ENCODE results near the gene GPANK1.
A peak's percentile ranks its signal among the peaks of the same experiment; 100 is the strongest.

Gene GPANK1

GRCh38 chr6:31661262-31662123, 3.3 kb downstream of the GPANK1 start:
- Histone ChIP-seq H3K4me3 (ENCODE audit: low read depth, low read length) (no peak overlapping the region), H2BK5ac (ENCODE audit: low read depth, low read length, poor library complexity) (no peak overlapping the region), H3K18ac (ENCODE audit: low read length) (no peak overlapping the region), H3K9me3 (ENCODE audit: insufficient read depth, low read depth, low read length) (no peaks in the 10 kb centered on the region), H4K12ac (ENCODE audit: low read depth, low read length) (peak overlapping the region; percentile 23), H4K91ac (ENCODE audit: low read depth, low read length) (no peak overlapping the region), H2AFZ (ENCODE audit: insufficient read depth, low read length, poor library complexity) (no peak overlapping the region), H3K27ac (ENCODE audit: low read depth, low read length) (peak overlapping the region; percentile 20), H3K27me3 (ENCODE audit: insufficient read depth, low read length) (no peaks in the 10 kb centered on the region), H3K79me2 (ENCODE audit: control insufficient read depth, insufficient read depth, low read length, poor library complexity) (peaks cover 30% of the 10 kb centered on the region), H3K14ac (ENCODE audit: low read length) (no peak overlapping the region), H3K4me1 (ENCODE audit: control insufficient read depth in 1 of 2, insufficient read depth in 2 of 2, low read length in 2 of 2) (peaks cover 18 to 26% of the 10 kb centered on the region in 2 experiments), H2AK5ac (ENCODE audit: low read length) (peak overlapping the region; percentile 35), H2BK12ac (ENCODE audit: low read length) (no peak overlapping the region), H3K9ac (ENCODE audit: low read length) (no peak overlapping the region), H3K23ac (ENCODE audit: low read length) (no peak overlapping the region), H3K4ac (ENCODE audit: low read depth, low read length) (no peak overlapping the region), H4K8ac (ENCODE audit: low read depth, low read length) (peak overlapping the region; percentile 63), H2BK120ac (ENCODE audit: insufficient read depth, low read length, poor library complexity) (no peak overlapping the region), H3K4me2 (ENCODE audit: low read length) (peak overlapping the region; percentile 84), H3K36me3 (ENCODE audit: control insufficient read depth in 1 of 2, insufficient read depth in 2 of 2, low read length in 2 of 2) (peaks cover 15 to 23% of the 10 kb centered on the region in 2 experiments), H3K79me1 (ENCODE audit: low read length) (peaks cover 25% of the 10 kb centered on the region)
- WGBS (ENCODE audit: extremely low coverage, insufficient coverage, insufficient read length), result no CpG with 5 or more reads among the region's 12 CpGs
- no peak for DNase-seq

GRCh38 chr6:31660381-31661261, 4.2 kb downstream of the GPANK1 start, which contains the start of gene C6orf47:
TSS of gene C6orf47 (minus strand) at chr6:31660778. CDS start at chr6:31659947, 831 bp downstream.
- Histone ChIP-seq H3K27ac (ENCODE audit: low read depth, low read length) (peak within 1 kb of the TSS; percentile 85), H3K36me3 (ENCODE audit: control insufficient read depth in 1 of 2, insufficient read depth in 2 of 2, low read length in 2 of 2) (peaks cover 18 to 25% of the 10 kb centered on the region in 2 experiments), H2AK5ac (ENCODE audit: low read length) (peak within 1 kb of the TSS; percentile 97), H3K23ac (ENCODE audit: low read length) (peak within 1 kb of the TSS; percentile 44), H4K12ac (ENCODE audit: low read depth, low read length) (peak within 1 kb of the TSS; percentile 93), H3K9ac (ENCODE audit: low read length) (peak within 1 kb of the TSS; percentile 93), H4K91ac (ENCODE audit: low read depth, low read length) (peak within 1 kb of the TSS; percentile 74), H3K14ac (ENCODE audit: low read length) (peak within 1 kb of the TSS; percentile 90), H3K4ac (ENCODE audit: low read depth, low read length) (peak within 1 kb of the TSS; percentile 71), H3K9me3 (ENCODE audit: insufficient read depth, low read depth, low read length) (no peaks in the 10 kb centered on the region), H3K18ac (ENCODE audit: low read length) (peak within 1 kb of the TSS; percentile 79), H3K4me3 (ENCODE audit: low read depth, low read length) (peak within 1 kb of the TSS; percentile 88), H4K8ac (ENCODE audit: low read depth, low read length) (peak within 1 kb of the TSS; percentile 93), H3K4me2 (ENCODE audit: low read length) (peak within 1 kb of the TSS; percentile 84), H3K4me1 (ENCODE audit: control insufficient read depth in 1 of 2, insufficient read depth in 2 of 2, low read length in 2 of 2) (peaks cover 18 to 26% of the 10 kb centered on the region in 2 experiments), H3K27me3 (ENCODE audit: insufficient read depth, low read length) (no peaks in the 10 kb centered on the region), H2BK120ac (ENCODE audit: insufficient read depth, low read length, poor library complexity) (peak within 1 kb of the TSS; percentile 75), H2BK5ac (ENCODE audit: low read depth, low read length, poor library complexity) (peak within 1 kb of the TSS; percentile 55), H3K79me1 (ENCODE audit: low read length) (peaks cover 20% of the 10 kb centered on the region), H2AFZ (ENCODE audit: insufficient read depth, low read length, poor library complexity) (peak within 1 kb of the TSS; percentile 46), H2BK12ac (ENCODE audit: low read length) (no peak within 1 kb of the TSS), H3K79me2 (ENCODE audit: control insufficient read depth, insufficient read depth, low read length, poor library complexity) (peaks cover 25% of the 10 kb centered on the region)
- WGBS (ENCODE audit: extremely low coverage, insufficient coverage, insufficient read length), result no CpG with 5 or more reads among the region's 52 CpGs
- peak; percentile 69 to 73 for DNase-seq

- Histone ChIP-seq H2BK120ac (ENCODE audit: insufficient read depth, low read length, poor library complexity) (peak overlapping the region; percentile 75), H3K14ac (ENCODE audit: low read length) (peak overlapping the region; percentile 90), H3K79me1 (ENCODE audit: low read length) (peaks cover 13% of the 10 kb centered on the region), H3K4me1 (ENCODE audit: control insufficient read depth in 1 of 2, insufficient read depth in 2 of 2, low read length in 2 of 2) (peaks cover 18 to 26% of the 10 kb centered on the region in 2 experiments), H3K36me3 (ENCODE audit: control insufficient read depth in 1 of 2, insufficient read depth in 2 of 2, low read length in 2 of 2) (peaks cover 18 to 25% of the 10 kb centered on the region in 2 experiments), H2BK5ac (ENCODE audit: low read depth, low read length, poor library complexity) (peak overlapping the region; percentile 55), H3K27me3 (ENCODE audit: insufficient read depth, low read length) (no peaks in the 10 kb centered on the region), H3K9me3 (ENCODE audit: insufficient read depth, low read depth, low read length) (no peaks in the 10 kb centered on the region), H4K91ac (ENCODE audit: low read depth, low read length) (peak overlapping the region; percentile 74), H4K8ac (ENCODE audit: low read depth, low read length) (peak overlapping the region; percentile 93), H3K4ac (ENCODE audit: low read depth, low read length) (peak overlapping the region; percentile 71), H2AFZ (ENCODE audit: insufficient read depth, low read length, poor library complexity) (no peak overlapping the region), H4K12ac (ENCODE audit: low read depth, low read length) (peak overlapping the region; percentile 93), H3K23ac (ENCODE audit: low read length) (peak overlapping the region; percentile 44), H3K4me3 (ENCODE audit: low read depth, low read length) (peak overlapping the region; percentile 88), H2BK12ac (ENCODE audit: low read length) (no peak overlapping the region), H3K79me2 (ENCODE audit: control insufficient read depth, insufficient read depth, low read length, poor library complexity) (peaks cover 20% of the 10 kb centered on the region), H3K27ac (ENCODE audit: low read depth, low read length) (peak overlapping the region; percentile 85), H3K4me2 (ENCODE audit: low read length) (peak overlapping the region; percentile 84), H2AK5ac (ENCODE audit: low read length) (peak overlapping the region; percentile 97), H3K9ac (ENCODE audit: low read length) (peak overlapping the region; percentile 93), H3K18ac (ENCODE audit: low read length) (peak overlapping the region; percentile 79)
- WGBS (ENCODE audit: extremely low coverage, insufficient coverage, insufficient read length), result no CpG with 5 or more reads among the region's 13 CpGs
- peak in 1 of 2 donors; percentile 25 for DNase-seq
These were observed 5.0 kb downstream of the GPANK1 start for GRCh38 chr6:31659649-31660380.

Data from trophoblast cell (in vitro differentiated cells and primary cell).